Globus pallidus (tissue), 1 donor: ENCODE data around the gene GPR27.

Source experiments
- DNase-seq: peaks from one replicate; pipeline ENCODE4 v3.0.0-alpha.2; 2015; ENCODE audit warnings: low spot score

The GPR27 gene

GRCh38 chr3:71786551-71786950, 32.9 kb downstream of the GPR27 start:
- DNase-seq: no peak

GRCh38 chr3:71787851-71788405, 34.3 kb downstream of the GPR27 start:
- DNase-seq: no peak

GRCh38 chr3:71789922-71790321, 36.3 kb downstream of the GPR27 start:
- no peak for DNase-seq

- DNase-seq: no peak
Observed at GRCh38 chr3:71791634-71792033, 38.0 kb downstream of the GPR27 start.

- DNase-seq: no peak
Observed at GRCh38 chr3:71796290-71796689, 42.6 kb downstream of the GPR27 start.

- DNase-seq: no peak
Observed at GRCh38 chr3:71797455-71797854, 43.8 kb downstream of the GPR27 start.

- no peak for DNase-seq
Observed at GRCh38 chr3:71800023-71800422, 46.4 kb downstream of the GPR27 start.

GRCh38 chr3:71801986-71802385, 48.3 kb downstream of the GPR27 start:
- DNase-seq: no peak

- no peak for DNase-seq
Observed at GRCh38 chr3:71803248-71803647, 49.6 kb downstream of the GPR27 start.

GRCh38 chr3:71805199-71805598, 51.5 kb downstream of the GPR27 start:
- DNase-seq: no peak

GRCh38 chr3:71805691-71806090, 52.0 kb downstream of the GPR27 start:
- DNase-seq: no peak
